PC-9 (cell line): ENCODE measurements around the gene DPH5.
"Not testable (repeated sequence)": the region's sequence is repeated elsewhere in the genome, so short reads cannot be mapped to it uniquely, and the experiment has no call there.

ENCODE experiments used
- EZH2 ChIP-seq: fragments of 200-600 bp; sonication (generic); IDR thresholded peaks from 2 replicates; pipeline ENCODE4 v1.8.0; 2017; ENCODE audit warnings: antibody characterized with exemption, low read depth
- TF ChIP-seq, protein P1 (sequence below): fragments of 200-600 bp; sonication (generic); conservative IDR thresholded peaks from 2 replicates; pipeline ENCODE4 v1.6.1; 2017; ENCODE audit warnings: mixed run types, antibody characterized with exemption, mild to moderate bottlenecking, moderate library complexity

DNA sequence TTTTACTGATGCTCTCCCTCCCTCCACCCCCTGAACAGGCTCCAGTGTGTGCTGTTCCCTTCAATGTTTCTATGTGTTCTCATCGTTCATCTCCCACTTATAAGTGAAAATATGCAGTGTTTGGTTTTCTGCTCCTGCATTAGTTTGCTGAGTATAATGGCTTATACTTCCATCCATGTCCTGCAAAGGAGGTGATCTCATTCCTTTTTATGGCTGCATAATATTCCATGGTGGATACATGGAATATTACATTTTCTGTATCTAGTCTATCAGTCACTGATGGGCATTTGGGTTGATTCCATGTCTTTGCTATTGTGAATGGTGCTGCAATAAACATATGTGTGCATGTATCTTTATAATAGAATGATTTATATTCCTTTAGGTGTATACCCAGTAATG, 41.4 kb upstream of the DPH5 start:
- TF ChIP-seq, protein P1, sequence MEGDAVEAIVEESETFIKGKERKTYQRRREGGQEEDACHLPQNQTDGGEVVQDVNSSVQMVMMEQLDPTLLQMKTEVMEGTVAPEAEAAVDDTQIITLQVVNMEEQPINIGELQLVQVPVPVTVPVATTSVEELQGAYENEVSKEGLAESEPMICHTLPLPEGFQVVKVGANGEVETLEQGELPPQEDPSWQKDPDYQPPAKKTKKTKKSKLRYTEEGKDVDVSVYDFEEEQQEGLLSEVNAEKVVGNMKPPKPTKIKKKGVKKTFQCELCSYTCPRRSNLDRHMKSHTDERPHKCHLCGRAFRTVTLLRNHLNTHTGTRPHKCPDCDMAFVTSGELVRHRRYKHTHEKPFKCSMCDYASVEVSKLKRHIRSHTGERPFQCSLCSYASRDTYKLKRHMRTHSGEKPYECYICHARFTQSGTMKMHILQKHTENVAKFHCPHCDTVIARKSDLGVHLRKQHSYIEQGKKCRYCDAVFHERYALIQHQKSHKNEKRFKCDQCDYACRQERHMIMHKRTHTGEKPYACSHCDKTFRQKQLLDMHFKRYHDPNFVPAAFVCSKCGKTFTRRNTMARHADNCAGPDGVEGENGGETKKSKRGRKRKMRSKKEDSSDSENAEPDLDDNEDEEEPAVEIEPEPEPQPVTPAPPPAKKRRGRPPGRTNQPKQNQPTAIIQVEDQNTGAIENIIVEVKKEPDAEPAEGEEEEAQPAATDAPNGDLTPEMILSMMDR = not testable (repeated sequence)
- not testable (repeated sequence) for TF ChIP-seq EZH2
